GM12892 (cell line): ENCODE measurements around the gene ESRRA.

ENCODE experiments used
- POLR2A ChIP-seq: IDR thresholded peaks from 2 replicates; pipeline ENCODE4 v1.6.1; 2011; ENCODE audit warnings: low read depth, low read length, control low read depth
- POLR2AphosphoS5 ChIP-seq: IDR thresholded peaks from 2 replicates; pipeline ENCODE4 v1.6.1; 2011; ENCODE audit warnings: low read depth, low read length, control low read depth

DNA sequence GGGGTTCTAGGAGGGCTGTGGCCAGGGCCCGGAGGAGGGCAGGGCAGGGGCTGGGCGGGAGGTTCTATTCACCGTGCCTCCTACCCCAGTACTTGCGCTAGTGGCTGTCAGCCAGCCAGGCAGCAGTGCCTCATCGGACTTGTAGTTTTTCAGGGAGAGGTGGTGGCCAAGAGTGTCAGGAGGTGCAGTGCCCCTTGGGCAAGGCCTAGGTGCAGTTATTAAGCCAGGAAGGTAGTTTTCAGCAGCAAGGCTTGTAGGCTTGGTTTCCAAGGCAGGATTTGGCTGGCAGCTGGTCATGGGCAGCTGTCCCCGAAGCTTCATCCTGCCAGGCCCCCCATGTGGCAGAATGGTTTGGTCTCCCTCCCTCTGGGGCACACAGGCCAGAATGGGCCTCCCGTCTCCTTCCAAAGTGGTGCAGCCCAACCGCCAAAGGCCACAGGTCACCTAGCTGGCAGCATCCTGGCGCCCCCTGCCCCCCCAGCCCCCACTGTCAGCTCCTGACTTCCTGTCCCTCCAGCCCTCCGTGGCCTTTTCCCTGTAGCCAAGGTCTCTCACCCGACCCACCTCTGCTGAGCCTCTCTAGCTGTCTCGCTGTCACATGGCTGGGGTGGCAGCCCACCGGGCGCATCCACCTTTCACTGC, 43.2 kb downstream of the ESRRA start:
- TF ChIP-seq POLR2AphosphoS5 (no peak), POLR2A (no peak)
